MM.1S (cell line): ENCODE measurements around the gene NEMP1.

Source experiments
- DNase-seq: peaks from one replicate; pipeline ENCODE4 v3.0.0-alpha.2; 2015
- H2AFZ ChIP-seq: fragments of 300-600 bp; sonication (generic); 2 replicates; pipeline ENCODE4 v1.6.0; 2016; ENCODE audit warnings: antibody characterized with exemption, low read length
- H3F3A ChIP-seq: fragments of 300-600 bp; sonication (generic); 2 replicates; pipeline ENCODE4 v1.6.1; 2016; ENCODE audit warnings: mild to moderate bottlenecking, antibody characterized with exemption, low read length, moderate library complexity, mixed read lengths; ENCODE audit not compliant: insufficient read depth
- H3K27ac ChIP-seq: fragments of 300-600 bp; sonication (generic); 2 replicates; pipeline ENCODE4 v1.5.1; 2016; ENCODE audit warnings: mild to moderate bottlenecking, low read length
- H3K27me3 ChIP-seq: fragments of 300-600 bp; sonication (generic); replicated peaks from 2 replicates; pipeline ENCODE4 v1.6.0; 2016; ENCODE audit warnings: low read length; ENCODE audit not compliant: insufficient read depth
- H3K36me3 ChIP-seq: fragments of 300-600 bp; sonication (generic); replicated peaks from 2 replicates; pipeline ENCODE4 v1.6.1; 2016; ENCODE audit warnings: mild to moderate bottlenecking, low read length, mixed read lengths; ENCODE audit not compliant: insufficient read depth
- H3K4me1 ChIP-seq: fragments of 300-600 bp; sonication (generic); 2 replicates; pipeline ENCODE4 v1.6.1; 2016; ENCODE audit warnings: low read length, mixed read lengths
- H3K4me2 ChIP-seq: fragments of 300-600 bp; sonication (generic); 2 replicates; pipeline ENCODE4 v1.6.0; 2016; ENCODE audit warnings: low read depth, low read length
- H3K4me3 ChIP-seq: fragments of 300-600 bp; sonication (generic); 2 replicates; pipeline ENCODE4 v1.5.1; 2016; ENCODE audit warnings: low read length, mixed read lengths
- H3K79me2 ChIP-seq: fragments of 300-600 bp; sonication (generic); 2 replicates; pipeline ENCODE4 v1.6.1; 2016; ENCODE audit warnings: mixed run types, low read length, mixed read lengths
- H3K9ac ChIP-seq: fragments of 300-600 bp; sonication (generic); 2 replicates; pipeline ENCODE4 v1.6.1; 2016; ENCODE audit warnings: low read length, mixed read lengths
- H3K9me2 ChIP-seq: fragments of 300-600 bp; sonication (generic); replicated peaks from 2 replicates; pipeline ENCODE4 v1.6.1; 2016; ENCODE audit warnings: mild to moderate bottlenecking, low read length, mixed read lengths; ENCODE audit not compliant: insufficient read depth
- H3K9me3 ChIP-seq: fragments of 300-600 bp; sonication (generic); replicated peaks from 2 replicates; pipeline ENCODE4 v1.6.1; 2016; ENCODE audit warnings: mild to moderate bottlenecking, low read length, mixed read lengths; ENCODE audit not compliant: insufficient read depth
- H4K20me1 ChIP-seq: fragments of 300-600 bp; sonication (generic); 2 replicates; pipeline ENCODE4 v1.6.1; 2016; ENCODE audit warnings: mild to moderate bottlenecking, low read length, moderate library complexity, mixed read lengths; ENCODE audit not compliant: insufficient read depth
- CTCF ChIP-seq: fragments of 300-600 bp; sonication (generic); IDR thresholded peaks from 2 replicates; pipeline ENCODE4 v1.5.1; 2016; ENCODE audit warnings: antibody characterized with exemption, low read length, mixed read lengths
- EZH2 ChIP-seq: fragments of 300-600 bp; sonication (generic); optimal IDR thresholded peaks from 2 replicates; pipeline ENCODE3; 2017; ENCODE audit warnings: low read depth, mild to moderate bottlenecking, antibody characterized with exemption, low read length, mixed read lengths
- EZH2phosphoT487 ChIP-seq: fragments of 300-600 bp; sonication (generic); IDR thresholded peaks from 2 replicates; pipeline ENCODE4 v1.6.1; 2018; ENCODE audit warnings: antibody characterized with exemption, low read length

Gene NEMP1

GRCh38 chr12:57078519-57079404 is at the start of gene NEMP1:
TSS of gene NEMP1 (minus strand) at chr12:57078791. CDS start at chr12:57078745, 46 bp downstream.
- Histone ChIP-seq H4K20me1 (no peaks in the 10 kb centered on the region), H3K27me3 (no peaks in the 10 kb centered on the region), H3K79me2 (peaks cover 36% of the 10 kb centered on the region), H3K36me3 (no peaks in the 10 kb centered on the region), H3K4me2 (peak within 1 kb of the TSS; percentile 79), H3K9me2 (no peaks in the 10 kb centered on the region), H2AFZ (peak within 1 kb of the TSS; percentile 78), H3K27ac (peak within 1 kb of the TSS; percentile 80), H3F3A (peaks cover 6% of the 10 kb centered on the region; the same call in 1 of the 2 replicates), H3K9me3 (no peaks in the 10 kb centered on the region), H3K4me1 (peaks cover 8% of the 10 kb centered on the region), H3K4me3 (peak within 1 kb of the TSS; percentile 89), H3K9ac (peak within 1 kb of the TSS; percentile 88)
- peak; percentile 100 for DNase-seq
- TF ChIP-seq CTCF (no peak), EZH2phosphoT487 (no peak), EZH2 (no peak)

GRCh38 chr12:57127726-57128518 is 49.3 kb upstream of the NEMP1 start, which contains the start of gene LRP1:
TSS of gene LRP1 (plus strand) at chr12:57128483. CDS start at chr12:57128965, 482 bp downstream.
- DNase-seq: peak; percentile 62
- Histone ChIP-seq H3K27me3 (peaks cover 39% of the 10 kb centered on the region), H3K9me3 (no peaks in the 10 kb centered on the region), H3K9ac (peak within 1 kb of the TSS; percentile 29; the same call in 1 of the 2 replicates), H4K20me1 (no peaks in the 10 kb centered on the region), H3K4me1 (peaks cover 9% of the 10 kb centered on the region; the same call in 1 of the 2 replicates), H3F3A (no peaks in the 10 kb centered on the region), H3K27ac (no peak within 1 kb of the TSS), H3K36me3 (no peaks in the 10 kb centered on the region), H3K79me2 (no peaks in the 10 kb centered on the region), H2AFZ (peak within 1 kb of the TSS; percentile 77), H3K4me2 (peak within 1 kb of the TSS; percentile 79), H3K4me3 (peak within 1 kb of the TSS; percentile 75), H3K9me2 (no peaks in the 10 kb centered on the region)
- TF ChIP-seq CTCF: no peak
- TF ChIP-seq EZH2: no peak
- TF ChIP-seq EZH2phosphoT487: no peak

GRCh38 chr12:57127101-57127725 is 48.6 kb upstream of the NEMP1 start:
- H3K9me2 ChIP-seq: no peaks in the 10 kb centered on the region
- H3K4me2 ChIP-seq: peak overlapping the region; percentile 79
- DNase-seq: peak; percentile 56
- H3K4me3 ChIP-seq: peak overlapping the region; percentile 75
- no peak overlapping the region for H3K27ac ChIP-seq
- H3K36me3 ChIP-seq: no peaks in the 10 kb centered on the region
- H3K27me3 ChIP-seq: peaks cover 32% of the 10 kb centered on the region
- no peaks in the 10 kb centered on the region for H4K20me1 ChIP-seq
- H3K9ac ChIP-seq: no peak overlapping the region
- H3K9me3 ChIP-seq: no peaks in the 10 kb centered on the region
- H3K79me2 ChIP-seq: no peaks in the 10 kb centered on the region
- H2AFZ ChIP-seq: peak overlapping the region; percentile 77
- TF ChIP-seq EZH2 (no peak), CTCF (peak; percentile 44), EZH2phosphoT487 (no peak)
- H3K4me1 ChIP-seq: peaks cover 9% of the 10 kb centered on the region; the same call in 1 of the 2 replicates
- H3F3A ChIP-seq: no peaks in the 10 kb centered on the region
